Measurements from ENCODE around the gene CRCP.
"Not testable (repeated sequence)": the region's sequence is repeated elsewhere in the genome, so short reads cannot be mapped to it uniquely, and the experiment has no call there.

DNA sequence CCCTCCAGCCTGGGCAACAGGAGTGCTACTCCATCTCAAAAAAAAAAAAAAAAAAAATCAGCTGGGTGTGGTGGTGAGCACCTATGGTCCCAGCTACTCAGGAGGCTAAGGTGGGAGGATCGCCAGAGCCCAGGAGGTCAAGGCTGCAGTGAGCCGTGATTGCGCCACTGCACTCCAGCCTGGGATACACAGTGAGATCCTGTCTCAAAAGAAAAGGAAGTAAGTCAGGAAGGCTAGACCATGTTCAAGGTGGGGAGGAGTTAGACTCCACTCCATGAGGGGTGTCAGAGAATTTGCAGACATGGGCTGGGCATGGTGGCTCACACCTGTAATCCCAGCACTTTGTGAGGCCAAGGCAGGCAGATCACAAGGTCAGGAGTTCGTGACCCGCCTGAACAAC is 6.2 kb upstream of the CRCP start:
- TF ChIP-seq, protein P1, sequence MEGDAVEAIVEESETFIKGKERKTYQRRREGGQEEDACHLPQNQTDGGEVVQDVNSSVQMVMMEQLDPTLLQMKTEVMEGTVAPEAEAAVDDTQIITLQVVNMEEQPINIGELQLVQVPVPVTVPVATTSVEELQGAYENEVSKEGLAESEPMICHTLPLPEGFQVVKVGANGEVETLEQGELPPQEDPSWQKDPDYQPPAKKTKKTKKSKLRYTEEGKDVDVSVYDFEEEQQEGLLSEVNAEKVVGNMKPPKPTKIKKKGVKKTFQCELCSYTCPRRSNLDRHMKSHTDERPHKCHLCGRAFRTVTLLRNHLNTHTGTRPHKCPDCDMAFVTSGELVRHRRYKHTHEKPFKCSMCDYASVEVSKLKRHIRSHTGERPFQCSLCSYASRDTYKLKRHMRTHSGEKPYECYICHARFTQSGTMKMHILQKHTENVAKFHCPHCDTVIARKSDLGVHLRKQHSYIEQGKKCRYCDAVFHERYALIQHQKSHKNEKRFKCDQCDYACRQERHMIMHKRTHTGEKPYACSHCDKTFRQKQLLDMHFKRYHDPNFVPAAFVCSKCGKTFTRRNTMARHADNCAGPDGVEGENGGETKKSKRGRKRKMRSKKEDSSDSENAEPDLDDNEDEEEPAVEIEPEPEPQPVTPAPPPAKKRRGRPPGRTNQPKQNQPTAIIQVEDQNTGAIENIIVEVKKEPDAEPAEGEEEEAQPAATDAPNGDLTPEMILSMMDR (IDR thresholded peaks at IDR 0.05) = not testable (repeated sequence)
- not testable (repeated sequence) for TF ChIP-seq POLR2A (IDR thresholded peaks at IDR 0.05)

Data from thyroid gland (tissue), 4 donors.